HFF-Myc (cell line): Measurements from ENCODE around the gene IRF2BPL.

Experiments
- DNase-seq: peaks from one replicate; pipeline ENCODE4 v3.0.0-alpha.2; 2011; ENCODE audit warnings: low read depth; ENCODE audit errors: extremely low read depth
- H3K4me3 ChIP-seq: replicated peaks from 2 replicates; pipeline ENCODE4 v1.5.1; 2011; ENCODE audit warnings: low read depth, mild to moderate bottlenecking, control low read depth, low read length
- TF ChIP-seq, protein P1 (sequence below): IDR thresholded peaks from 2 replicates; pipeline ENCODE4 v1.5.1; 2012; ENCODE audit warnings: mild to moderate bottlenecking, low read depth, low read length, control low read depth; ENCODE audit errors: missing control alignments

IRF2BPL gene

DNA sequence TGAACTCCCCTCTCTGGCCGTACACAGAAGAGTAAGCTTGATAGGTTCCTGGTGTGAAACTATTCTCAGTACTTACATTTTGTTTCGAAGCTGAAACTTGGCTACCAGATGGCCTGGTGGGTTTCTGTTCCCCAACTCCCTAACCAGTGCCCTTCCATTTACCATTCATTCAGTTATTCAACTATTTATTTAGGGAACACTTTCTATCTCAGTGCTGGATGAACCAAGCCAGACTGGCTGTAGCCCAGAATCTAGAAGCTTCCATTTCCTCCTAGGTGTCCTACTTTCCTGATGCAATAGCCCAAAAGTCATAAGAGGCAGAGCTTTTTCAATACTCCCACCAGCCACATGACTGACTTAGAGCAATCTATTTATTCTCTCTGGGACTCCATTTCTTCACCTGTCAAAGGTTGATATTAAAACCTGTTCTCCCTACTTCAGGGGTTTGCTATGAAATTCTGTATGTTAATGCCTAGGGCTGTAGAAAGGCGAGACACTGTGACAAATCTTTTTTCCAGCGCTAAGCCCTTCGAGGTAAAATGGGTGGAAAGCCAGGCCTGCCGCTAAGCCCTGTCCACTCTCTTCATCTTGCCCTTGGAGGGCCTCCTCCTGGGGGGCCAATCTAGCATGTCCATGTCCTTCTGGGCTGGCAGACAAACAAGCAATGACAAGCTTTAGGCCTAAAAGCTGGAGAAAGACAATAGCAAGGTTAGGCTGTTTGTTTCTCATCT, 8.1 kb upstream of the IRF2BPL start:
- no peak overlapping the region for H3K4me3 ChIP-seq
- TF ChIP-seq, protein P1, sequence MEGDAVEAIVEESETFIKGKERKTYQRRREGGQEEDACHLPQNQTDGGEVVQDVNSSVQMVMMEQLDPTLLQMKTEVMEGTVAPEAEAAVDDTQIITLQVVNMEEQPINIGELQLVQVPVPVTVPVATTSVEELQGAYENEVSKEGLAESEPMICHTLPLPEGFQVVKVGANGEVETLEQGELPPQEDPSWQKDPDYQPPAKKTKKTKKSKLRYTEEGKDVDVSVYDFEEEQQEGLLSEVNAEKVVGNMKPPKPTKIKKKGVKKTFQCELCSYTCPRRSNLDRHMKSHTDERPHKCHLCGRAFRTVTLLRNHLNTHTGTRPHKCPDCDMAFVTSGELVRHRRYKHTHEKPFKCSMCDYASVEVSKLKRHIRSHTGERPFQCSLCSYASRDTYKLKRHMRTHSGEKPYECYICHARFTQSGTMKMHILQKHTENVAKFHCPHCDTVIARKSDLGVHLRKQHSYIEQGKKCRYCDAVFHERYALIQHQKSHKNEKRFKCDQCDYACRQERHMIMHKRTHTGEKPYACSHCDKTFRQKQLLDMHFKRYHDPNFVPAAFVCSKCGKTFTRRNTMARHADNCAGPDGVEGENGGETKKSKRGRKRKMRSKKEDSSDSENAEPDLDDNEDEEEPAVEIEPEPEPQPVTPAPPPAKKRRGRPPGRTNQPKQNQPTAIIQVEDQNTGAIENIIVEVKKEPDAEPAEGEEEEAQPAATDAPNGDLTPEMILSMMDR, result no peak
- no peak for DNase-seq

DNA sequence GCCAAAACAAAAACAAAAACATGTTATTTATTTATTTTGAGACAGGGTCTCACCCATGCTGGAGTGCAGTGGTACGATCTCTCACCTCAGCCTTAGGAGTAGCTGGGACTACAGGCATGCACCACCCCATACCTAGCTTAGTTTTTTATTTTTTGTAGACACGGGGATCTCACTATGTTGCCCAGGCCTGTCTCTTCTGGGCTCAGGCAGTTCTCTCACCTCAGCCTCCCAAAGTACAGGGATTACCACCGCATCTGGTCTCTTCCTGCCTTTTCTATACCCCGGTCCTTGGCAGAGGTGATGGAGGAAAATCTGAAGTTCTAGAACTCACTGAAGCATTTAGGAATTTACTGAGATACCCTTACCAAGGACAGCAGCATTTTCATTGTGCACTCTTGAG, 6.8 kb upstream of the IRF2BPL start:
- H3K4me3 ChIP-seq, result no peak overlapping the region
- DNase-seq, result no peak
- TF ChIP-seq, protein P1, result no peak

DNA sequence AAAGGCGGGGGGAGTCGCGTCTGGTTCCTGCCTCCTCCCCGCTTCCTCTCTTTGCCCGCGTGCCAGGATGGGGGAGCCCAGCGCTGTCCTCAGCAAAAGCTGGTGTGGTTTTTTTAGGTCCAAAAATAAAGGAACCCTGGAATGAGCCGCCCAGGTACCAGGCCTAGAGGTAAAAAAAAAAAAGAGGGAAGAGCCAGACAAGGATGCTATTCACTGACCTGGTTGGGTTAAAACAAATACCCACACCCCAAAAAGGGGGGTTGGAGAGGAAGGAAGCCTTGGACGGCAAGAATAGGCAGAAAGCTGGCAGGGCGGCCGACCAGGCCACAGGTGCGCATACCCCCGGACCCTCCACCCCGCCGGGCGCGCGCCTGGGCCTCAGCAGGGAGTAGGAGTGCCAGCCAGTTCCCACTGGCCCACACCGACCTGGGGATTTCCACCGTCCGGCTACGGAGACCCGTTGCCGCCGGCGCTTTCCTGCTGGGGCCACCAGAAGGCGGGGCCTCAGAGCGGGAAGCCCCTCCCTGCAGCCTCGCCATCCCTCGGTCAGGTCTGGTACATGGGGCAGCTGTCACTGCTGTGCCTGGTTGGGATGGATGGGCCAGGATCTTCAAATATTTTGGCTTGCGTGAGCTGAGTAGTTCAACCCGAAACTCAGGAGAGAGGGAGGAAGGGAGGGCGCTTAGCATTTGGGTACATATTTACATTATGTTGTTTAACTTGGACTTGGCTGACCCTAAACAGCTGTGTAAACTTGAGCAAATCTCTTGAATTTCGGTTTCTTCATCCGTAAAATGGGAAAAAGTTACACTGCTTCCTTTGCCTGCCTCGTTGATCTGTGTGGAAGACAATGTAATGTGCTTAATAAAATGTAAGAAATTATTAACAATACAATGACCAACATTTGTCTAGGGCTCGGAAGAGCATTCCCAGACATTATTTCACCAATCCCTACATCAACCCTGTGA, 5.4 kb upstream of the IRF2BPL start:
- no peak for DNase-seq
- TF ChIP-seq, protein P1, result no peak
- H3K4me3 ChIP-seq, result peak overlapping the region; percentile 53

DNA sequence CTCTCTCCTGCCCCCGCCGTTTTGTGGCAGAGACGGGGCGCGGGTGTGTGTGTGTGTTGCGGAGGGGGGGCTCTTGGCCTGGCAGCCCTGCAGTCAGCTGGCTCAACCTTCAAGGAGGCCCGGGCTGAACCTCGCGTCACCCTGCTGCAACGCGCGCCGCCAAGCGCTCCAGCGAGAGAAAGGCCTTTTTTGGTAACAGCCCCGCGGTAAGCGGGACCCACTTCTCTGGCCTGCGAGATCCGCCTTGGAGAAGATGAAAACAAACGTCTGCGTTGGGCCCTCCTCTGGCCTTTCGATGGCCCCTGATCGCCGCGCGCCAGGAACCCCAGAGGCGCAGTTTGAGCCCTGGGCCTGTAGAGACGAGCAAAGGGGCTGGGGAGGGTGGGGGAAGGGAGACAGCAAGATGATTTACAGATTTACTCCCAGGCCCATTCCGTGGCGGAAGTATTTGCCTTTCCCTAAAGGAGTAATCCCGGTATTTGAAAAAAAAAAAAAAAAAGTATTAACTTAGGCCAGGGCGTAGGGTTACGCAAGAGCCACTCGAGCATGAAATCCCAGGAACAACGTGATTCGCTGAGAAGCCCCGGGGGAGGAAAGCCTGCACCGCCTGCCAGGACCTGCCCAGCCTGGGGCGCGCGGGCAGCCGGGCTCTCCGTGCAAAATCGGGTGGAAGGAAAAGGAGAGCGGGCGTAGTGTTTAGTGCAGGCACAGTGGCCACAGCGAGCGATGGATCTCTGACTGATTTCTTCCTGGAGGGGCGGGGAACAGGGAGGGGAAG, 4.5 kb upstream of the IRF2BPL start:
- peak; percentile 95 for DNase-seq
- peak overlapping the region; percentile 53 for H3K4me3 ChIP-seq
- TF ChIP-seq, protein P1, result no peak

DNA sequence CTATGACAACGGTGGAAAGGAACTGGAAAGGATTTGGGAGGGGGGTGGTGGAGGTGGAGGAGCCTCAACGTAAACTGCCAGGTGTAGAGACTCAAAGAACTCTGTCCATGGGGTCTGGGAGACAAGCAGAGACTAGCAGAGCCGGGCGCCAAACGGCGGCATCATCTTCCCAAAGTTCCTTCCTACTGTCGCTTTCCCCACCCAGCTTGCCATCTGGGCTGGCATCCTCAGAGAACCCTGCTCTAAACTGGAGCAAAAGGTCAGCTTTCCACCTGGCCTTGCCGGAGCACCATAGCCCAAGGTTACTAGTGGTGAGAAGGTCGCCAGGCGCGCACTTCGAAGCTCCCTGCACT, 4.0 kb upstream of the IRF2BPL start:
- H3K4me3 ChIP-seq, result peak overlapping the region; percentile 53
- DNase-seq, result no peak
- TF ChIP-seq, protein P1, result no peak

DNA sequence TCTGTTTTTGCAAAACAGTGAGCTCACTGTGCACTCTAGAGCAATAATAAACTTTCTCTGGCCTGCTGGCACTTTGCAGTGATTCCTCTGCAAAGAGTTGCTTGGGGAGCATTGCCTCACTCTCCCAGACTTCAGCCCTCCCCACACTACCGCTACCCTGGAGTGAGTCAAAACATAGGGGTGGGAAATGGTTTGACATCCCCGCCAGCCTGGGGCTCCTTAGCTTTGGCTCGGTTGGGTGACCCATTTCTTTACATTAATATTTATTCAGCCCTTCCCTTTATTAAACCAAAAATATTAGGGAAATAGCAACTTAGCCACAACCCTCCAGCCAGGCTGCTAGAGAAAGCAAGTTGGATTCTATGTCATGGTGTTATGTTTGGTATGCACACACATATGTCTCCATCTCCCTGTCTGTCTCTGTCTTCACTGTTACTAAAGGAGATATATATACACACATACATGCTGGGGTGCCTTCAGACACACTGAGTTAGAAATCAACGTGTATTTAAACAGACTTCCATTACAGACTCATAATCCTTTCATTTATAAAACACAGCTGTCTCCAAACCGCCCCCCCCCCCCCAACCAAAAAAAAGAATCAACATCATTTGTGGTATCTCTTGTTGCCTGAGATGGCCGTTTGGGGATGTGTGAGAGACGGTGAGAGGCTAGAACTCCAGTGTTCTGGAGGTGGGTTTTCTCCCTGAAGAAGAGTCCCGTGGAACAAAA, 3.4 kb upstream of the IRF2BPL start:
- peak overlapping the region; percentile 53; the same call in 1 of the 2 replicates for H3K4me3 ChIP-seq
- DNase-seq, result no peak
- TF ChIP-seq, protein P1, result no peak
